HepG2 (cell line): ENCODE measurements around the gene TUBGCP6. TPM values are rescaled to one million over a fixed set of nuclear protein-coding genes. Genes with fewer than 3 reads are reported as not detected.
A peak's percentile ranks its signal among the peaks of the same experiment; 100 is the strongest.

Experiments
- BATF2 ChIP-seq: sonication (generic); formaldehyde crosslinking; IDR thresholded peaks from 2 replicates; pipeline ENCODE4 v1.8.0; 2022; ENCODE audit warnings: mild to moderate bottlenecking, missing genetic modification reagents, moderate library complexity
- EP300 ChIP-seq, 3 experiments: sonication (generic) in 1 of 3; formaldehyde crosslinking in 1 of 3; IDR thresholded peaks; 2 replicates each; pipeline versions ENCODE4 v1.5.1 to v1.6.1; 2011 to 2020; ENCODE audit warnings: low read depth in 2 of 3, low read length in 2 of 3, borderline replicate concordance in 1 of 3, improper control_type of control experiment in 1 of 3, mild to moderate bottlenecking in 1 of 3, missing genetic modification reagents in 1 of 3, moderate library complexity in 1 of 3
- FOXM1 ChIP-seq: sonication (generic); formaldehyde crosslinking; IDR thresholded peaks from 2 replicates; pipeline ENCODE4 v1.5.0; 2020; ENCODE audit warnings: missing genetic modification reagents
- HOXA9 ChIP-seq: sonication (generic); formaldehyde crosslinking; IDR thresholded peaks from 2 replicates; pipeline ENCODE4 v1.8.1; 2022; ENCODE audit warnings: missing genetic modification reagents, mild to moderate bottlenecking, moderate library complexity, borderline replicate concordance
- IRF1 ChIP-seq: sonication (generic); formaldehyde crosslinking; IDR thresholded peaks from 2 replicates; pipeline ENCODE4 v1.4.0; 2020; ENCODE audit warnings: low read depth, mild to moderate bottlenecking, missing genetic modification reagents
- IRF2 ChIP-seq: IDR thresholded peaks from 2 replicates; pipeline ENCODE4 v1.6.1; 2018; ENCODE audit warnings: missing genetic modification reagents, missing compliant biosample characterization
- MAFK ChIP-seq, 2 experiments: IDR thresholded peaks in 1 of 2; conservative IDR thresholded peaks in 1 of 2; 2 replicates each; pipeline ENCODE4 v1.6.1; 2011; ENCODE audit warnings: improper control_type of control experiment in 2 of 2, low read length in 2 of 2
- SATB2 ChIP-seq: sonication (generic); formaldehyde crosslinking; IDR thresholded peaks from 2 replicates; pipeline ENCODE4 v1.5.0; 2020; ENCODE audit warnings: missing genetic modification reagents
- ZNF547 ChIP-seq: sonication (generic); formaldehyde crosslinking; IDR thresholded peaks from 2 replicates; pipeline ENCODE4 v1.5.1; 2020; ENCODE audit warnings: mild to moderate bottlenecking, missing genetic modification reagents
- ZNF589 ChIP-seq: sonication (generic); formaldehyde crosslinking; conservative IDR thresholded peaks from 2 replicates; pipeline ENCODE4 v1.8.0; 2022; ENCODE audit warnings: mild to moderate bottlenecking, moderate library complexity, missing genetic modification reagents
- ZNF784 ChIP-seq: sonication (generic); formaldehyde crosslinking; IDR thresholded peaks from 2 replicates; pipeline ENCODE4 v1.5.1; 2020; ENCODE audit warnings: missing genetic modification reagents, mild to moderate bottlenecking, borderline replicate concordance
- ZNF839 ChIP-seq: sonication (generic); formaldehyde crosslinking; IDR thresholded peaks from 2 replicates; pipeline ENCODE4 v1.4.0; 2020; ENCODE audit warnings: missing genetic modification reagents, mild to moderate bottlenecking, borderline replicate concordance
- ZSCAN21 ChIP-seq: sonication (generic); formaldehyde crosslinking; IDR thresholded peaks from 2 replicates; pipeline ENCODE4 v1.8.0; 2022; ENCODE audit warnings: mild to moderate bottlenecking, missing genetic modification reagents, moderate library complexity, borderline replicate concordance
- polyA plus RNA-seq, 8 experiments: library from polyadenylated mRNA; depleted of rRNA in 3 of 8; stranded (reverse) in 7 of 8; unstranded in 1 of 8; fragments of >200 nt; fragmentation: Illumina TruSeq in 4 of 8; extraction: Trizol in 4 of 8; gene quantifications; 2 replicates each; pipeline versions ENCODE4 v1.2.1 to v1.2.3, GENCODE V29; 2011 to 2016; ENCODE audit warnings: low read depth in 4 of 8, missing spikeins in 1 of 8, mixed read lengths in 1 of 8; ENCODE audit not compliant: insufficient read depth in 1 of 8
- total RNA-seq, 5 experiments: library from RNA; depleted of rRNA; stranded (reverse); fragments of >200 nt; fragmentation: Illumina TruSeq; extraction: Trizol; gene quantifications; 2 replicates each; pipeline ENCODE4 v1.2.3, GENCODE V29; 2016; ENCODE audit warnings: low read depth in 1 of 5
- TF ChIP-seq, protein P1 (sequence below): IDR thresholded peaks from 2 replicates; pipeline ENCODE4 v1.6.1; 2016; ENCODE audit warnings: low read depth, missing genetic modification reagents, missing compliant biosample characterization
- TF ChIP-seq, protein P2 (sequence below): sonication (generic); formaldehyde crosslinking; IDR thresholded peaks from 2 replicates; pipeline ENCODE4 v1.5.0; 2020; ENCODE audit warnings: missing genetic modification reagents, mild to moderate bottlenecking, borderline replicate concordance

Gene TUBGCP6
- total and polyA plus RNA-seq, 2 of the 13 experiments (the other 11 are each of a cell fraction or from before 2014, with no cell fraction given): 14.6 to 15.7 TPM

GRCh38 chr22:50270666-50271394 lies 26.0 kb upstream of the TUBGCP6 start (continued):
- TF ChIP-seq BATF2 (peak; percentile 83), ZNF589 (CRISPR knock-in tag) (peak; percentile 80; the same call in 1 of the 2 replicates), ZNF839 (CRISPR knock-in tag) (peak; percentile 69; the same call in 1 of the 2 replicates), HOXA9 (no peak), ZNF784 (CRISPR knock-in tag) (no peak), EP300 (IDR thresholded peaks at IDR 0.05; ENCODE audit: low read depth in 2 of 2, low read length in 2 of 2) (no peak), EP300 (CRISPR knock-in tag; IDR thresholded peaks at IDR 0.05; ENCODE audit: borderline replicate concordance) (no peak), SATB2 (CRISPR knock-in tag) (peak; percentile 59; the same call in 1 of the 2 replicates), IRF1 (CRISPR knock-in tag) (no peak), ZSCAN21 (CRISPR knock-in tag) (peak; percentile 76), FOXM1 (CRISPR knock-in tag) (no peak), IRF2 (CRISPR knock-in tag) (peak; percentile 81), MAFK (conservative IDR thresholded peaks at IDR 0.05 in 1 of 2, IDR thresholded peaks at IDR 0.05 in 1 of 2; ENCODE audit: low read length in 2 of 2) (no peak), ZNF547 (CRISPR knock-in tag) (peak; percentile 74)
- TF ChIP-seq, protein P1, sequence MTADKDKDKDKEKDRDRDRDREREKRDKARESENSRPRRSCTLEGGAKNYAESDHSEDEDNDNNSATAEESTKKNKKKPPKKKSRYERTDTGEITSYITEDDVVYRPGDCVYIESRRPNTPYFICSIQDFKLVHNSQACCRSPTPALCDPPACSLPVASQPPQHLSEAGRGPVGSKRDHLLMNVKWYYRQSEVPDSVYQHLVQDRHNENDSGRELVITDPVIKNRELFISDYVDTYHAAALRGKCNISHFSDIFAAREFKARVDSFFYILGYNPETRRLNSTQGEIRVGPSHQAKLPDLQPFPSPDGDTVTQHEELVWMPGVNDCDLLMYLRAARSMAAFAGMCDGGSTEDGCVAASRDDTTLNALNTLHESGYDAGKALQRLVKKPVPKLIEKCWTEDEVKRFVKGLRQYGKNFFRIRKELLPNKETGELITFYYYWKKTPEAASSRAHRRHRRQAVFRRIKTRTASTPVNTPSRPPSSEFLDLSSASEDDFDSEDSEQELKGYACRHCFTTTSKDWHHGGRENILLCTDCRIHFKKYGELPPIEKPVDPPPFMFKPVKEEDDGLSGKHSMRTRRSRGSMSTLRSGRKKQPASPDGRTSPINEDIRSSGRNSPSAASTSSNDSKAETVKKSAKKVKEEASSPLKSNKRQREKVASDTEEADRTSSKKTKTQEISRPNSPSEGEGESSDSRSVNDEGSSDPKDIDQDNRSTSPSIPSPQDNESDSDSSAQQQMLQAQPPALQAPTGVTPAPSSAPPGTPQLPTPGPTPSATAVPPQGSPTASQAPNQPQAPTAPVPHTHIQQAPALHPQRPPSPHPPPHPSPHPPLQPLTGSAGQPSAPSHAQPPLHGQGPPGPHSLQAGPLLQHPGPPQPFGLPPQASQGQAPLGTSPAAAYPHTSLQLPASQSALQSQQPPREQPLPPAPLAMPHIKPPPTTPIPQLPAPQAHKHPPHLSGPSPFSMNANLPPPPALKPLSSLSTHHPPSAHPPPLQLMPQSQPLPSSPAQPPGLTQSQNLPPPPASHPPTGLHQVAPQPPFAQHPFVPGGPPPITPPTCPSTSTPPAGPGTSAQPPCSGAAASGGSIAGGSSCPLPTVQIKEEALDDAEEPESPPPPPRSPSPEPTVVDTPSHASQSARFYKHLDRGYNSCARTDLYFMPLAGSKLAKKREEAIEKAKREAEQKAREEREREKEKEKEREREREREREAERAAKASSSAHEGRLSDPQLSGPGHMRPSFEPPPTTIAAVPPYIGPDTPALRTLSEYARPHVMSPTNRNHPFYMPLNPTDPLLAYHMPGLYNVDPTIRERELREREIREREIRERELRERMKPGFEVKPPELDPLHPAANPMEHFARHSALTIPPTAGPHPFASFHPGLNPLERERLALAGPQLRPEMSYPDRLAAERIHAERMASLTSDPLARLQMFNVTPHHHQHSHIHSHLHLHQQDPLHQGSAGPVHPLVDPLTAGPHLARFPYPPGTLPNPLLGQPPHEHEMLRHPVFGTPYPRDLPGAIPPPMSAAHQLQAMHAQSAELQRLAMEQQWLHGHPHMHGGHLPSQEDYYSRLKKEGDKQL: peak; percentile 41; the same call in 1 of the 2 replicates
- TF ChIP-seq, protein P2, sequence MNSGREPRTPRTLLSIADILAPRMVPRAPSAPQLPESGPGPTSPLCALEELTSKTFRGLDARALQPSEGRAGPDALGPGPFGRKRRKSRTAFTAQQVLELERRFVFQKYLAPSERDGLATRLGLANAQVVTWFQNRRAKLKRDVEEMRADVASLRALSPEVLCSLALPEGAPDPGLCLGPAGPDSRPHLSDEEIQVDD (CRISPR knock-in tag): peak; percentile 74; the same call in 1 of the 2 replicates
